HG03139 (cell line): ENCODE measurements around the gene TCEANC.
"Not testable (repeated sequence)": the region's sequence is repeated elsewhere in the genome, so short reads cannot be mapped to it uniquely, and the experiment has no call there.

Source experiments
- ATAC-seq: cut with Tn5 transposase; IDR thresholded peaks from one replicate; pipeline ENCODE4 v1.9.1; 2021; ENCODE audit not compliant: unreplicated experiment

TCEANC gene

DNA sequence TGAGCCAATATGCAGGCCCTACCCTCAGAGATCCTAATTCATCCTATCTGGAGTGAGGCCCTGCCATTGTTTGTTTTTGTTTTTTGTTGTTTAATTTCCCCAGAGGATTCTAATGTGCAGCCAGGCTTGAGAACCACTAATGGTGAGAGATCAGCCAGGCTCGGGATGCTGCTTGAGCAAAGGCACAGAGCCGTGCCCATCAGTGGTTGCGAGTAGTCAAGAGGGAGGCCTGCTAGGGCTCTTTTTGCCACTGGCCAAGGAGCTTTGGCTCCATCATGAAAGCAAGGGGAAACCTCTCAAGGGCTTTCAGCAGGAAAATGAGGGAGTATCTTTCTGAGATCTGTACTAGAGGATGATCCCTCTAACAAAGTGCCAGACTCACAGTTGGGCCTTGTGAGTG, 2.7 kb downstream of the TCEANC start:
- no peak for ATAC-seq

DNA sequence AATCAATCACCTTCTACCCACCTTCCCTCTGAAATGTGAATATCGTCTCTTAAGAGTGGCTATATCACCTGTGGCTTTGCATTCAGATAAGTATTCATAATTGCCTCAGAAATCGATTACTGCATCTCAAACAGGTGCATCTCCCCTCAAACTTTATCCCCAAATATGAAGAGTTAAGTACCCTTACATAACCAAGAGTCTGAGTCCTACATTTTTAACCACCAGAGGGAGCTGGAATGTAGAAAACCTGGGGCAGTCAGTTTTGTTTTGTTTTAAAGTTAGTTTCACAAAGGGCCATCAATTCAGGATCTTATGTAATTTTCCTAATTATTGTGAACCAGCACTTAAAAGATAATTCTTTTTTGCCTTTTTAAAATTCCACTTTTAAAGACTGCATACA, 5.7 kb downstream of the TCEANC start:
- no peak for ATAC-seq

DNA sequence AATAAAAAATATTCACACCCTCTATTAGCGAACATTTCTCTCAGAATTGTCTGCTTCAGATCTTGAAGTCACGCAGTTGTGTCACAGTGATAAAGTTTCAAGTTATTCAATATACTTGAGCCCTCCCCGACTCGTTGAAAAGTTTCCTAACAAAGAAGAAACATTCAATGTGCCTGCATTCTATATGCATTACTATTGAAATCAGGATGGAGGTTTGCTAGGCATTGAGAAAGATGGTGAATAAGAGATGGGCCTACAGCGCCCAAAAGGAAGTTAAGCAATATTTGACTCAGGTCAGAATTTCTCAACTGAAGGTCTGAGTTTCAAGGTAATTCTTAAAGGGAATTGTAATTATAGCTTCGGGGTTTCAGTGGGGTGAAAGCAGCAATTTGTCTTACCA, 6.1 kb downstream of the TCEANC start:
- no peak for ATAC-seq

DNA sequence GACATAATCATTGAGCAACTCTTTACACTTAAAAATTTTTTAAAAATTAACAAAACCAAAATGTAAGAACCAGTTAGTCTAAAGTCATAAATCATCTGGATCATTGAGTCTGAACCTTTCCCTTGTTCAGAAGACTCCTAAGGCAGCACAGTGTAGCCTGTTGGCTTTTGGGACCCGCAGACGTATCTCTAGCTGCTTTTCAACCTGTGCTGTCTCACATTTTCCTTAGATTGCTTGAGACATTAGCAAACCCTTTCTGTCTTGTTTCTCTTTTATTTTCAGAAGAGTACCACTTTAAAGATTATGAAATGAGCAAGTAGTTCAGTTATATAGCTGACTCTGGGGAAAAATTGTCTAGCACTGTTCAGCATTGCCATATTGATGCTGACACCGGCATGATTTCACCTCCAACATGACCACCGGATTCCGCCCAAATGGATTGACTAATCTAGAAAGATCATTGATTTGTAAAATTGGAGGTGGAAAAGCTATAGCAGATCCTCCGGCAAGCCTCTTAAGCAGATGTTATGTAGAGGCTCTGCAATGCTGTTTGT, 8.9 kb downstream of the TCEANC start:
- ATAC-seq, result no peak

DNA sequence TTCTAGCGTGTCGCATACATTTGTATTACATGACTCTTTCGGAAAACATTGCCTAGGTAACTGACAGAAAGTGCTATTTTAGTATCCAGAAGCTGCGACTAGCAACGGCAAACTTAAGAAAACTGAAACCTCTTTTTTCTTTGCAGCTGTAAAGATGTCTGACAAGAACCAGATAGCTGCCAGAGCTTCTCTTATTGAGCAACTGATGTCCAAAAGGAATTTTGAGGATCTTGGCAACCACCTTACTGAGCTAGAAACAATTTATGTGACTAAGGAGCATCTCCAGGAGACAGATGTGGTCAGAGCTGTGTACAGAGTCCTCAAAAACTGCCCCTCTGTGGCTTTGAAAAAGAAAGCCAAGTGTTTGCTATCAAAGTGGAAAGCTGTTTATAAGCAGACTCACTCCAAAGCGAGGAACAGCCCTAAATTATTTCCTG, 9.4 kb downstream of the TCEANC start:
- no peak for ATAC-seq

DNA sequence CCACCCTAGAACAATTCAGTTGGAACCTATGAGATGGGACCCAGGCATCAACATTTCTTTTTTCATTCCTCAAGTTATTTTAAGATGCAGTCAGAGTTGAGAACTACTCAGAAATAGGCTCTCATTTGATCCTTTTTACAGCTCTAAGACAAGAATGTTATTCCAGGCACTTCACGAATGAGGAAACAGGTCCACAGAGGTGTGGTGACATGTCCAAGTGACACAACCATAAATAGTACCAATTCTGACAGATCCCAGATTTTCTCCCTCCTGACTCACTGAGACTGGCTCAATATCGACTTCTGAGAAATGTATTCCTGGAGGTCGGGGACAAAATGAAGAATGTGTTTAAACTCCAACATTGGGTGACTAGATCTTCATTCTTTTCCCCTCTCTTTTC, 11.1 kb downstream of the TCEANC start:
- ATAC-seq, result no peak

DNA sequence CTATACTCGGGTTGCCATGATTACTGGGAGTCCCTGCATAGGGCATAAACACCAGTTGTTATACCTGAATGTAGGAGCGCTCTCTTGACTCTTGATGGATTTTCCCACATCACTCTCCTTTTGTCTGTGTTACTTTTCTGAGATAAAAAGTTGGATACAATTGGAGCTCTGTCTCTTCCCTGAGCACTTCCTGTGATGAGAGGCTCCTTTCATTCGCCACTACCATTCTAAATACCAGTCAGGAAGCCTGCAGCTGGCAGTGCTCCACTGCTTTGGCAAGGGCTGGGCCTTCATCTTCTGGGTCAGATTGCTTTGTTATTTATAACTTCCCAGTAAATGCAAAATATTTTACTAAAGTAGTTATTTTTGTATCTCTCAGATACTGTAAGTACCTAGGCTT, 13.9 kb downstream of the TCEANC start:
- no peak for ATAC-seq

DNA sequence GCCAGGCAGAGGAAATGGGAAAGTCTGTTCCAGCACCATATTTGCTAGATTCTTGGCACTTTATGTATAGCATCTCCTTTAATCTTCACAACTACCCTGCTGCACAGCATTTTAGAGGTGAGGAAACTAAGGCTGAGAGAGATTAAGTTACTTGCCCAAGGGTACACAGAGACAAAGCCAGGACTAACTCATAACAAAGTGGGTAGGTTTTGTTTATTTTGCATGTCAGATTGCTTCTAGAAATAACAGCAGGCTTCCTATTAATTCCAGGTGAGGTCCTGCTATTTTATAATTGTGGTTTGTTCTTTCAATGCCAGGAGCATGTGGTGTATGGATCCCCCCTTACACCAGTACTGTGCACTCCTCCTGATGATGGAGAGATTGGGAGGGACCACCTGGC, 15.0 kb downstream of the TCEANC start:
- no peak for ATAC-seq

DNA sequence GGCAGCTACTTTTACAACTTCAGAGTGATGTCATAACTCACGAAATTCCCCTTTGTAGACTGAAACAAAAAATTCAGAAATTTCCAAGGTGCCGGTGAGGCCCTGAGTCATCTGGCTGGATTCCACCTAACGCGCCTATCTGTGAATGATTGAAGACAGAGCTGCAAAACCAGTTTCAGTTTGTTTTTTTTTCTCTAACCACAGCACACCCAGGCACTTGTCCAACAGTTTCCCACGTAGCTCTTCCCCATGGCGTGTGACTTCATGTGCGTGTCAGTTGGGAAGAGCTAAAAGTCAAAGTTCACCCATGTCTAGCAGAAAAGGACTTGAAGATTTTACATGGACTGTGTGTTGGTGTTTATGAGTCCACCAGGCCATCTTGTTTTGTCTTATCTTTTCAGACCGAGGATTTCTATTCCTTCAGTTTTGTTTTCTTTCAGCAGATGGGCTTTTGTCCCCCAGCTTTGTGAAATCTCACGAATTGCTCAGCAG, 16.4 kb downstream of the TCEANC start:
- peak; percentile 58 for ATAC-seq

DNA sequence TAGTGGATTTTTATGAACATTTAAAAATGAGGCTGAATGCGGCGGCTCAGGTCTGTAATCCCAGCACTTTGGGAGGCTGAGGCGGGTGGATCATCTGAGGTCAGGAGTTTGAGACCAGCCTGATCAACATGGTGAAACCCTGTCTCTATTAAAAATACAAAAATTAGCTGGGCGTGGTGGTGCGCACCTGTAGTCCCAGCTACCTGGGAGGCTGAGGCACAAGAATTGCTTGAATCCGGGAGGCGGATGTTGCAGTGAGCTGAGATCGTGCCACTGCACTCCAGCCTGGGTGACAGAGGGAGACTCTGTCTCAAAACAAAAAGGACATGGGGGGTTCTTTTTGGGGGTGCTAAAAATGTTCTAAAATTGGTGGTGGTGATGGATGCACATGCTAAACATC, 16.8 kb downstream of the TCEANC start:
- ATAC-seq, result not testable (repeated sequence)

DNA sequence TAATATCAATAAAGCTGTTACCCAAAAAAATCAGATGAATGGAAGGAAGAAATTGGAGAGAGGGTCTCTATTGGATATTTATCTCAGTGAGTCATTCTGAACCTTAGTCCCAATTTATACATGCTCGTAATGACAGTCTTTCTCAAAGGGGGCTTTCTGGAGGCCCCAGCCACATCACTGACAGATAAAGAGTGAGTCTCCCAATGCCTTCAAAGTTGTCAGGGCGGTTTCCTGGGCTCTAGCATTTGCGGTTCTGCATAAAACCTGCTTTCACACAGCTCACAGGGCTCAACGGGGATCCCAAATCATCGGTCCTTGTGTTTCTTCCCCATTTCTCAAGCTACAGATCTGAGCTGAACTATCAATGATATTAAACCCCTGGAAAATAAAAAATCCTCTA, 17.3 kb downstream of the TCEANC start:
- ATAC-seq, result no peak

DNA sequence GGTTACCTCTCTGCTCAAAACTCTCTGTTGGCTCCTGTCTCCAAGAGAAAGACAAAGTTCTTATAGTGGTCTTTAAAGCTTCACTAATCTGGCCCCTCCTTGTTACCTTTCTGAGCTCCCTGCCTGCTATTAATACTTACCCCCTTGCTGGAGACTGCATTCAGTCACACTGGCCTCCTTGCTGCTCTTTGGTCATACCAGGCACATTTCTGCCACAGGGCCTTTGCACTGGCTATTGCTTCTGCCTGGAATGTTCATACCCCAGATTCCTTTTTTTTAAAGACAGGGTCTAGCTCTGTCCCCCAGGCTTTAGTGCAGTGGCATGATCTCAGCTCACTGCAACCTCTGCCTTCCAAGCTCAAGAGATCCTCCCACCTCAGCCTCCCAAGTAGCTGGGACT, 20.1 kb downstream of the TCEANC start:
- ATAC-seq, result no peak

DNA sequence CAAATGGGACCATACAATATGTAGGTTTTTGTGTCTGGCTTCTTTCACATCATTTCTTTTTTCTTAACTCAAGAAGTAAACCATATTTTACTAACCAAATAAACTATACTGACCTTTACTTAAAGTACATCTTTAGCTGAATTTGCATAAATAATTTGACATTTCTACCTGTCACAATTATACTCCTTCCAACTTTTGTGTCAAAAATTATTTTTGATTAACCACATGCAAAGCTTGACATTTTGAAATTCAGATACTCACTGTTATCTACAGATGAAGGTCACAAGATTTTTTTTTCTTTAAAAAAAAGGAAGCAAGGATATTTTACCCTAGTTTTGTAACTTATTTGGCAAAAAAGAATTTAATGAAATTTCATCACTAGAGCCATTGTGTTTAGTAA, 23.9 kb downstream of the TCEANC start:
- no peak for ATAC-seq

DNA sequence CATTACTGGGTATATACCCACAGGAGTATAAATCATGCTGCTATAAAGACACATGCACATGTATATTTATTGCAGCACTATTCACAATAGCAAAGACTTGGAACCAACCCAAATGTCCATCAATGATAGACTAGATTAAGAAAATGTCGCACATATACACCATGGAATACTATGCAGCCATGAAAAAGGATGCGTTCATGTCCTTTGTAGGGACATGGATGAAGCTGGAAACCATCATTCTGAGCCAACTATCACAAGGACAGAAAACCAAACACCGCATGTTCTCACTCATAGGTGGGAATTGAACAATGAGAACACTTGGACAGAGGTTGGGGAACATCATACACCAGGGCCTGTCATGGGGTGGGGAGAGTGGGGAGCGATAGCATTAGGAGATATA, 26.8 kb downstream of the TCEANC start:
- ATAC-seq, result not testable (repeated sequence)

DNA sequence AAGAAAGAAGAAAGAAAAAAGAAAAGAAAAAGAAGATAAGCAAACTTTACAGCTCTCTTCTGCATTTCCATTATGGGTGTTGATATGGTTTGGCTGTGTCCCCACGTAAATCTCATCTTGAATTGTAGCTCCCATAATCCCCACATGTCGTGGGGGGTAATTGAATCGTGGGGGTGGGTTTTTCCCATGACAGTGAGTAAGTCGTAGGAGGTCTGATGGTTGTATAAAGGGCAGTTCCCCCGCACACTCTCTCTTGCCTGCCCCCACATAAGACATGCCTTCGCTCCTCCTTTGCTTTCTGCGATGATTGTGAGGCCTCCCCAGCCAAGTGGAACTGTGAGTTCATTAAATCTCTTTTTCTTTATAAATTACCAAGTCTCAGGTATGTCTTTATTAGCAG, 28.7 kb downstream of the TCEANC start:
- no peak for ATAC-seq

DNA sequence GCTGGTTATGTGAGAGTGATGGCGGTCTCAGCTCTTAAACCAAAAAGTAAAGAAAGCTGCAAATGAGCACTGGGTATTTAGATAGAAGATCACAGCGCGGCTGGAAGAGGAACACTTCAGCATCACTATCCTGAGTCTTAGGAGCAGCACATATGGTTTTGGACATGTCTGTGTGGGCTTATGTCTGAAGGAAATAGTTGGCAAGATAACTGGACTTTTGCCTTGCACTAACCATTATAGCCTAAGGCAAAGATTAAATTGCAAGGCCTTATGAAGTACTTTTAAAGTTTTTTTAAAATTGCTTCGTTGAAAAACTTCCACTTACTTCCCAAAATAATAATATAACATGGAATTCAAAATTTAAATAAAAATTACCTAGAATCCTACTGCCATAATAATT, 31.4 kb downstream of the TCEANC start:
- no peak for ATAC-seq

DNA sequence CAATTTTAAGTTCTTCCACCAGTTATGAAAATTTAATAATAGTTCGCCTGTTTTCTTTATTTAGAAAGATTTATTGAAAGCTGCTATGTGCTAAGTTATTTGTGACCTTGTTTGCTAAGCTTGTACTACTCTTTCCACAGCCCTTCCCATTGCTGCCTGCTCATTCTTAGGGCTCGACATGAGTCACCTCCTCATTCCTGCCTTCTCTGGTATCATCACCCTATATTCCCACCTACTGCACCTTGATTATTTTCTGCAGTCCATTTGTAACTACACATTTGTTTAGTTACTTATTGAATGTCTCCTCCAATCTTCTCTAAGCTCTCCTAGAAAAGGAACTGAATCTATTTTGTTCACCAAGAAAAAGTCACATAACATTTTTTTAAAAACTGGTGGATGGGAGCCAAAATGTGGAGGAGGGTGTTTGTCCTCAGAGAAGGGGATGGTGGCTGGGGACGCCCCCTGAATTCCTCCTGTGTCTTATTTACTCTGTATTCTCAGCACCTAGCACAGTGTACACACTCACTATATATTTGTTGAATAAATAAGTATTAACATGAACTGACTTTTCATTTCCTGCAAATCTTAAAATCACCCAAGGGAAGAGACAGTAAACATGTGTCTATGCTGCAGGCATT, 32.3 kb downstream of the TCEANC start:
- ATAC-seq, result no peak

DNA sequence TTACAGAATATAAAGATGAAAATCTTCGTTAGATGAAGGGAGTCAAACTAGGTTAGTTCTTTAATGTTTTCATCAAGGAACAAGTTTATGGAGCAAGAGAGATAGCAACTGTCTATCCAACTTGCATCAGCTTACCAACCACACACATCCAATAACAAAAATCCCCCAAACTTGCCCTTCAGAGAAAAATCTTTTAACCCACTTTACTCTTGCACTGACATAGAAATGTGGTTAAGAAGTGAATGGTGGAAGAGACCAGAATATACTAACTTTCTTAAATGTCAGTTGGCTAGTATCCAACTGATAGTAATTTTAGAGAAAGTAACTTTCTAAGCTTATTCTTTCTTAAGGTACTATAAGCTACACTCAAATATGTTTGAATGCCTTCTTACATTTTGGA, 34.3 kb downstream of the TCEANC start:
- no peak for ATAC-seq

DNA sequence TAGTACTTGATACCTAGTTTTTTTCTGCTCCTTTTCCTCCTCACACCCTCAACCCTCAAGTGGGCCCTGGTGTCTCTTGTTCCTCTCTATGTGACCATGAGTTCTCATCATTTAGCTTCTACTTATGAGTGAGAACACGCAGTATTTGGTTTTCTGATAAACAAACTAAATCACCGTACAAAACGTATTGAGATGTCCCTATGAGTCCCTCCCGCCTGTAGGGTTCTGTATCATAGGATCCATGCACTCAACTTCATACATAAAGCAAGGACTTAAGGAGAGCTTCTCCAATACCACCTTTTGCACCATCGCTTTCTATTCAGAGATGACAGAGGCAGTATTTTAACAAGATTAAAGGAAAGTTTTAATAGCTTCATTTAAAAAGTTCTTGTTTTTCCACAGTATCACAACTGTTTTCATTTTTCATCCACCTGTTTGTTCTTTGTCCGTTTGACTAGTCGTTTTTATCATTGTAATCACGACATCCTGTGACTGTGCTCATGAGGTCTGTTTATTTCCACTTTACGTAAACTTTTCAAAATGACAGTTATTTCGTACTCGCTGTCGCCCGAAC, 35.5 kb downstream of the TCEANC start:
- ATAC-seq, result no peak

DNA sequence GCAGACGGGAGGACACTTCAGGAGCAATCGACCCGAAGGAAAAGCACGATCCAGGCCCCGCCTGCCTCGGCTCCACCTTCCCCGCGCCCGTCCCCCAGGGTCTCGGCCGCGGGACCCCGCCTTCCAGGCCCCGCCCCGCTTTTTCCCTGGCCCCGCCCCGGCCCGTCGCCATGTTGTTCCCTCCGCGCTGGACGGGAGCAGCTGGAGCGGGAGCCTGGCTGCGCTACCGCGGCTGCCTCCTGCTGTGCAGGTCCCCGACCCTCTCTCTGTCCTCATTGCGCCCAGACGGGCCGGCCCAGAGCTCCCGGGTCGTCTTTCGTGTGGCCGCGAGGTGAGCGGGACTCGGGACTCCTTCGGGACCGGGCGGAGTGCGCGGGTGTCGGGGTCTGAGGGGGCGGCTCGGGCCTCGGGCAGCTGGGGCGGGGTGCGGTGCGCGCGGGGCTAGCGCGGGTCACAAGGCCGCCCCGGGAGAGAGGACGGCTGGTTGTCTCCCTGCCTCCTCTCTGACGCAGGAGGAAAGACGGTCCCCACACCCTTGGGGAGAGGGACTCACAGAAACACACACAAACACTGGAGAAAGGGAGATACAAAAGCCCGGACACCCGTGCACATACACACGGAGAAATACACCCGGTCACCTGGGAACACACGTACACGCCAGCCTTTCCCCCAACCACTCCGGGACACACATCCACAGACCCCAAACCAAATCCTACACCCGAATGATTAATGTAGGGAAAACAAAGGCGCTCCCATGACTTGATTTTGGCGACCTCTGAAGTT, 36.2 kb downstream of the TCEANC start, which contains the start of gene RAB9A:
Gene RAB9A (plus strand): TSS at position 171 of the 783 bp plus-strand sequence. CDS start 19,619 bp downstream, outside the sequence.
- peak; percentile 60 for ATAC-seq

DNA sequence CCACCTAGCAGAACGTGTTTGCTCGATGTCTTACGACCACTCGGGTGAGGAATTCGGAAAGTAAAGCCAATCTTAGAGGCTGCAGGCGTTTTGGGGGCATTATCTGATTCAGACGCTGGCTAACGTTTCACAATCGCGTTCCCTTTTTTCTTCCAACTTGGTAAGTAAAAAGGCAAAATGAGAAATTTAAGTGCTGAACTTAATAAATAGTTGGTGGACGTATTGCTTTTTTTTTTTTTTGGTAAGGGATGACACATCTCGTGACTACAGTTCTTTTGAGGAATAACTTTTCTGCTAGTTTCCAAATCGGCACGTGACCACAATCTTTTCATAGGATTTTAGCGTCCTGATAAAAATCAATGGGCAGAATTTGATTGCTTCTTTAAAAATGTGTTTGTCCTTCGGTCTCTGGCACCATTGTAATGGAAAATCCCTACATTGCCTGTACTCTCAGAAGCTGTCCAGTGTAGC, 36.8 kb downstream of the TCEANC start:
- ATAC-seq, result no peak

DNA sequence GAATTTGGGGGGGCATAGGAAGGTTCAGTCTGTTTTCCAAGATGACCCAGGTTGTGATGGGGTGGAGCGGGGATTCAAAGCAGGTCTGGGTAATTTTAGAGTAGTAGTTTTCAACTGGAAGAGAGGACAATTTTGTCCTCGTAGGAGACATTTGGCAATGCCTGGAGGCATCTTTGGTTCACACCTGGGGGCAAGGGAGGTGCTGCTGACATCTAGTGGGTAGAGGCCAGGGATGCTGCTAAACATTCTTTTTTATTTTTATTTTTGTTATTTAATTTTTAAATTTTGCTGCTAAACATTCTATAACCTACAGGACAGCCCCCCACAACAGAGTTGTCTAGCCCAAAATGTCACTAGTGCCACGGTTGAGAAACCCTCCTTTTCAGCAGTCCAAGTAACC, 37.9 kb downstream of the TCEANC start:
- ATAC-seq, result no peak
